Right cardiac atrium (tissue), 5 donors: ENCODE measurements around the gene MEX3B. TPM values are rescaled to one million over a fixed set of nuclear protein-coding genes. Genes with fewer than 3 reads are reported as not detected.
A peak's percentile ranks its signal among the peaks of the same experiment; 100 is the strongest.

ENCODE experiments used
- ATAC-seq, 2 donors: fragments of 200-7000 bp; cut with Tn5 transposase; one replicate each; pipeline versions ENCODE4 v1.8.0 to v1.9.1; 2020; ENCODE audit warnings: moderate library complexity in 2 of 2, mild to moderate bottlenecking in 1 of 2
- DNase-seq, 3 donors: peaks; one replicate each; pipeline ENCODE4 v3.0.0-alpha.2; 2020
- H3K27ac ChIP-seq: one replicate; pipeline ENCODE4 v1.5.1; 2013; ENCODE audit warnings: mild to moderate bottlenecking, low read length, control low read depth, moderate library complexity
- H3K27me3 ChIP-seq: one replicate; pipeline ENCODE4 v1.6.1; 2013; ENCODE audit not compliant: control insufficient read depth, insufficient read depth
- H3K4me1 ChIP-seq: one replicate; pipeline ENCODE4 v1.6.1; 2013; ENCODE audit warnings: low read length; ENCODE audit not compliant: control insufficient read depth, insufficient read depth
- H3K4me3 ChIP-seq: one replicate; pipeline ENCODE4 v1.5.1; 2013; ENCODE audit warnings: low read length, control low read depth
- H3K9me3 ChIP-seq: one replicate; pipeline ENCODE4 v1.6.1; 2013; ENCODE audit warnings: low read length; ENCODE audit not compliant: control insufficient read depth
- WGBS: extraction: QIAGEN DNeasy Blood & Tissue Kit; methylation state at CpG from one replicate; pipeline ENCODE4 v1.1.7; 2013; 5-methylcytosine and 5-hydroxymethylcytosine counted together
- intact Hi-C, 4 donors: fragments of 100-400 bp; cut with DNase I; formaldehyde crosslinking; loops; one replicate each; pipeline versions ENCODE4 v1.11.0 to v1.14.0; 2022 to 2023
- long read RNA-seq, 4 donors: library from polyadenylated mRNA; unstranded; transcript quantifications; one replicate each; pipeline ENCODE4 v2.0.0, GENCODE V29; 2020 to 2021
- polyA plus RNA-seq: library from polyadenylated mRNA; stranded (reverse); fragments of 200-250 nt; gene quantifications from one replicate; pipeline ENCODE4 v1.2.3, GENCODE V29; 2013
- total RNA-seq, 4 donors: library from RNA; stranded (reverse); fragmentation: NEBNext Ultra II Directional; extraction: Animal tissue kit (Norgen Biotek cat#: 25700); gene quantifications; one replicate each; pipeline ENCODE4 v1.2.1, GENCODE V29; 2021
- donor health status: healthy with polysubstance abuse.
- donor health status: DM: no; HTN: yes; CAD: no.
- donor health status: DM: no; HTN: no; CAD: no.
- donor health status: DM: no; HTN: yes; CAD: no; lungs with severe emphysema.
- donor health status: DM: yes; HTN: yes; CAD: no.

The MEX3B gene
- 1 to 10 TPM; 2.0 to 3.0 (median 2.6) TPM for total RNA-seq
- polyA plus RNA-seq = 1.3 TPM
- long read RNA-seq, donor 1, full-length matches to known transcripts = 15 of 15 reads
- long read RNA-seq, donor 1, partial matches to known transcripts = 0 of 15 reads
- long read RNA-seq, donor 1, other reads (novel, unspliced or antisense) = 0 of 15 reads
- long read RNA-seq, donor 2, full-length matches to known transcripts = 3 of 3 reads
- long read RNA-seq, donor 2, partial matches to known transcripts = 0 of 3 reads
- long read RNA-seq, donor 2, other reads (novel, unspliced or antisense) = 0 of 3 reads
- long read RNA-seq, donor 3, full-length matches to known transcripts = 3 of 3 reads
- long read RNA-seq, donor 3, partial matches to known transcripts = 0 of 3 reads
- long read RNA-seq, donor 3, other reads (novel, unspliced or antisense) = 0 of 3 reads
- long read RNA-seq, donor 4, partial matches to known transcripts = 0 of 1 reads
- long read RNA-seq, donor 4, other reads (novel, unspliced or antisense) = 0 of 1 reads

DNA sequence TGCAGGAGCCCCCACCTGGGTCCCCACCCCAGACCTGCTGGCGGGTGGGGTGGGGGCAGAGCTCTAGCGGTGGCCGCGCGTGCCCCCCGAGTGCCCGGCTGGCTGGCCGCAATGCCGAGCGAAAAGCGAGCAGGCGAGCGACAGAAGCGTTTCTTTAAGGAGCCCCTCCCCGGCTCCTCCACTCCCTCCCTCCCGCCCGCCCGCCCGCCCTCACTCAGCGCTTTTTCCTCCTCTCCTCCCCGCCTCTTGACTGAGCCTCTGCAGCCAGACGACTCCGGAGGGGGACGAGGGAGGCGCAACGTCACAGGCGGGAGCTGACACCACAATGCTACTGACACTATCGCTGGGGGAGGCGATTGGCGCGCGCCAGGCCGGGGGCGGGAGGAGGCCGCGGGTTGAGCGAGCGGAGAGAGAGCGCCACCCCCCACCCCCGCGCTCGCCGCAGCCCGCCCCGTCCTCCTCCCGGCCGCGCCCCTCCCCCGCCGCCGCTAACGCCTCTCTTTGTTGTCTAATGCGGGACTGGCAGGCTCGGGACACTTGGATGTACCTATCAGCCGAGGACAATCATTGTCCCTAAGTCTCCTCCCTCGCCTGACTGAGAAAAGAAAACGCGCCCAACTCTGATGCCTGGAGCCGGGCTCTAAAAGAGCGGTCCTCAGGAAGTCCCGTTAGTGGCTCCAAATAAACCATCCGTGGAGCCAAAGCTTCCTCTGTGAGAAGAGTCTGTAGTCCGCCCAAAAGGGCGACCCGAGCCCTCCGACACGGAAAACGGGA is at the start of gene MEX3B:
Gene MEX3B (minus strand): TSS at position 127 of the 774 bp plus-strand sequence. CDS start 313 bp downstream, outside the sequence.
- Histone ChIP-seq H3K27ac (peak within 1 kb of the TSS; percentile 96), H3K4me3 (peak within 1 kb of the TSS; percentile 79), H3K9me3 (no peaks in the 10 kb centered on the region), H3K4me1 (no peaks in the 10 kb centered on the region), H3K27me3 (no peaks in the 10 kb centered on the region)
- WGBS = under 1% methylated on average over 64 of the region's 68 CpGs
- intact Hi-C loops = loop anchor here in 1 of 4 donors (5.0 kb wide), 1 partner anchor 564 kb away; no protein-coding TSS in a partner anchor
- peak; percentile 93 to 94 for ATAC-seq
- DNase-seq = peak; percentile 98 to 99 (median 99)

DNA sequence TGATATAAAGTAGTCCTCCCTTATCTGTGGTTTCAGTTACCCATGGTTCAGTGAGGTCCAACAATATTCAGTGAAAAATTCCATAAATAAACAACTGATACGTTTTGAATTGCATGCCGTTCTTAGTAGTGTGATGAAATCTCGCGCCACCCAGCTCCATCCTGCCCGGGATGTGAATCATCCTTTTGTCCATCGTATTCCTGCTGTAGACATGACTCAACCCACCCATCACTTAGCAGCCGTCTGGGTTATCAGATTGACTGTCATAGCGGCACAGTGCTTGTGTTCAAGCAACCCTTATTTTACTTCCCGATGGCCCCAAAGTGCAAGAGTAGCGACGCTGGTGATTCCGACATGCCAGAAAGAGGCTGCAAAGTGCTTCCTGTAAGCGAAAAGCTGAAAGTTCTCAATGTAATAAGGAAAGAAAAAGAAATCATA is 48.0 kb upstream of the MEX3B start:
- no peak for ATAC-seq
- intact Hi-C loops = no loop called here
- Histone ChIP-seq H3K4me3 (no peak overlapping the region), H3K4me1 (no peaks in the 10 kb centered on the region), H3K27me3 (no peaks in the 10 kb centered on the region), H3K9me3 (no peaks in the 10 kb centered on the region), H3K27ac (no peak overlapping the region)
- WGBS = 57% methylated on average over 13 of the region's 13 CpGs
- DNase-seq = no peak

DNA sequence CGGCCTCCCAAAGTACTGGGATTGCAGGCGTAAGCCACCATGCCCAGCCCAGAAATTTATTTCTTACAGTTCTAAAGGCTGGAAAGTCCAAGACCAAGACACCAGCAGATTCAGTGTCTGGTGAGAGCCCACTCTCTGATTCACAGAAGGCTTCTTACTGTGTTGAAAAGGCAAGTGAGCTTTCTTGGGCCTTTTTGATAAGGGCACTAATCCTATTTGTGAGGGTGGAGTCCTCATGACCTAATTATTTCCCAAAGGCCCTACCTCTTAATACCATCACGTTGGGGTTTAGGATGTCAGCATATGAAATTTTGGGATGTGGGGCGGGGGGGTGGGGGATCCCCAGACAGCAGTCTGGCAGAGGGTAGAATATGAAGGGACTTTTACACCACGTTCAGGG is 47.5 kb upstream of the MEX3B start:
- Histone ChIP-seq H3K27me3 (no peaks in the 10 kb centered on the region), H3K4me1 (no peaks in the 10 kb centered on the region), H3K9me3 (no peaks in the 10 kb centered on the region), H3K4me3 (no peak overlapping the region), H3K27ac (no peak overlapping the region)
- DNase-seq = no peak
- no peak for ATAC-seq
- intact Hi-C loops = no loop called here
- WGBS = 88% methylated on average over 5 of the region's 5 CpGs

DNA sequence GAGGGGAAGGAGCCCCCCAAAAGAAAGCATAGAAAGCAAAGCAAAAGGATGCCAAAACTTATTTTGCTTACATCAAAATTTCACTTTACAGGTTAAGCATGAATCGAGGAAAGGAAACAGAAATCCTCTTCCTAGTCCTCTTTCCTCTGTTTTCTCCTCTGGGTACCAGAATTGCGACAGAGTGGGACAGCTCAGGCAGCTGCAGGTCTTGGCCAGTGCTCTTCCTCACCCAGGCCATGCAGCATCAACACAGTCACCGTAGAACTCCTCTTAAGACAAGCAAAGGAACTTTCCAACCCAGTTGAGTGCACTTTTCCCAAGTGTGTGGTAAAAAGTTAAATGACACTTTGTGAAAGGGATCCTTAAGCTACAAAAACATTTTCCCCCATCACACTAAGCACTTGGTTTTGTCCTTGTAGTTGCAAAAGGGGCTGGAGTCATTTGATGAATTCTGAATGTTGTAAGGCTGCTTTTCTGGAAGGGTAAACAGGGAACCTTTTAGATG is 45.9 kb upstream of the MEX3B start:
- ATAC-seq (no peak), DNase-seq (no peak)
- WGBS = 85% methylated on average over 3 of the region's 3 CpGs
- Histone ChIP-seq H3K4me1 (no peaks in the 10 kb centered on the region), H3K27ac (no peak overlapping the region), H3K9me3 (no peaks in the 10 kb centered on the region), H3K27me3 (no peaks in the 10 kb centered on the region), H3K4me3 (no peak overlapping the region)
- intact Hi-C loops = no loop called here

DNA sequence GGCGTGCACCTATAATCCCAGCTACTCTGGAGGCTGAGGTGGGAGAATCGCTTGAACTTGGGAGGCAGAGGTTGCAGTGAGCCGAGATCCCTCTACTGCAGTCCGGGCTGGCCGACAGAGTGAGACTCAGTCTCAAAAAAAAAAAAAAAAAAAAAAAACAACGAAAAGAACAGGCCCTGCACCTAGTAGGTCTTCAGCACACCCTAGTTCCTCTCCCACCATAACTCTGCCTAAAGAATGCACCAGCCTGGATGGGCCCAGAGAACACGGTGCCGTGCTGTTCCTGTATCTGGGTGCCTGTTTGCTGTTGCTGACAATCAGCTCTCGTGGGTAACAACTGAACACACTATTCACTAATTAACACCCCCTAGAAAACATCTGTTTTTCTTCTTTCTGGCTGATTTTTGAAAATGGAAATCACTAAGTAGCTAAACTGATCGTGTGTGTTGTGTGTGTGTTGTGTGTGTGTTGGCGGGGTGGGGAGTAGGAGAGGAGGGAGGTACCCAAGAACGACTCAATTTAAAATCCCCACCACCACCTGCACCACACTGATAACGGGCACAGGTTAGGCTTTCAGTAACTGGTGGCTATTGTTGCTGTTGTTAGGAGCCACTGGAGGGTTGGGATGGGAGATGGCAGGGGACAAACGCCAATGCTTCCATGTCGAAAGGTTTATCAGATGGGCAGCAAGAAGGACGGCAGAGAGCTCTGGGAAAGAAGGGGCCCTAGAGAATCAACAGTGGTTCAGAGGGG is 40.6 kb upstream of the MEX3B start:
- DNase-seq (no peak), ATAC-seq (no peak)
- no peak overlapping the region for H3K4me3 ChIP-seq
- H3K27me3 ChIP-seq = no peaks in the 10 kb centered on the region
- intact Hi-C loops = no loop called here
- H3K27ac ChIP-seq = no peak overlapping the region
- 73% methylated on average over 16 of the region's 16 CpGs for WGBS
- no peaks in the 10 kb centered on the region for H3K4me1 ChIP-seq
- H3K9me3 ChIP-seq = no peaks in the 10 kb centered on the region

GRCh38 chr15:82081914-82082762 is 36.3 kb upstream of the MEX3B start:
- no peaks in the 10 kb centered on the region for H3K27me3 ChIP-seq
- no peak for DNase-seq
- H3K9me3 ChIP-seq = no peaks in the 10 kb centered on the region
- intact Hi-C loops = no loop called here
- H3K4me3 ChIP-seq = no peak overlapping the region
- 73% methylated on average over 14 of the region's 14 CpGs for WGBS
- H3K4me1 ChIP-seq = no peaks in the 10 kb centered on the region
- ATAC-seq = peak in 1 of 2 donors; percentile 29
- no peak overlapping the region for H3K27ac ChIP-seq

DNA sequence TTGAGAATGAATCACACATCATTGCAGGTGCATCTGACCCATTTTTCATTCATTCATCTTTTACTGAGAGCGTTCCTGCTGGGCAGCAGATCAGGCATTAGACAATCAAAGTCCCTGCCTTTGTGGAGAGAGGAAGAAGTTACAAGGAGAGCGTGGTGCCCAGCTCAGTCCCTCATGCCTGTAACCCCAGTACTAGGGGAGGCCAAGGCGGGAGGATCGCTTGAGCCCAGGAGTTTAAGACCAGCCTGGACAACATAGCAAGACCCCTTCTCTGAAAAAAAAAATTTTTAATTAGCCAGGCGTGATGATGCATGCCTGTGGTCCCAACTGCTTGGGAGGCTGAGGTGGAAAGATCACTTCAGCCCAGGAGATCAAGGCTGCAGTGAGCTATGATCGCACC is 35.0 kb upstream of the MEX3B start:
- Histone ChIP-seq H3K4me3 (no peak overlapping the region), H3K27ac (no peak overlapping the region), H3K9me3 (no peaks in the 10 kb centered on the region), H3K27me3 (no peaks in the 10 kb centered on the region), H3K4me1 (no peaks in the 10 kb centered on the region)
- ATAC-seq (no peak), DNase-seq (no peak)
- intact Hi-C loops = no loop called here
- WGBS = 95% methylated on average over 6 of the region's 6 CpGs

GRCh38 chr15:82079736-82080135 is 33.9 kb upstream of the MEX3B start:
- Histone ChIP-seq H3K4me1 (no peaks in the 10 kb centered on the region), H3K27ac (no peak overlapping the region), H3K27me3 (no peaks in the 10 kb centered on the region), H3K4me3 (no peak overlapping the region), H3K9me3 (no peaks in the 10 kb centered on the region)
- ATAC-seq (no peak), DNase-seq (no peak)
- 34% methylated on average over 5 of the region's 5 CpGs for WGBS
- intact Hi-C loops = no loop called here

DNA sequence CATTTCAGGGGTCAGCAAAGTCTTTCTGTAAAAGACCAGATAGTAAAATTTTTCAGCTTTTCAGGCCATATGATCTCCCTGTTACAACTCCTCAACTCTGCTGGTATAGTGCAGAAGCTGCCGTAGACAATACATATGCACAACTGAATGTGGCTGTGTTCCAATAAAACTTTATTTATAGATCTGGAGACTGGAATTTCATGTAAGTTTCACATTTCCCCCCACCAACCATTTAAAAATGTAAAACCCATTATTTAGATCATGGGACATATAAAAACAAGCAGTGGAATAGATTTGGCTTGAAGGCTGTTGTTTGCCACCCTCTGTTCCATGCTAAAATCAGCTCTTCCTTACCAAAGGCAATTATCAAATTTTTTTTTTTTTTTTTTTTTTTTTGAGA is 28.8 kb upstream of the MEX3B start:
- intact Hi-C loops = no loop called here
- Histone ChIP-seq H3K9me3 (no peaks in the 10 kb centered on the region), H3K27ac (no peak overlapping the region), H3K27me3 (no peaks in the 10 kb centered on the region), H3K4me3 (no peak overlapping the region), H3K4me1 (no peaks in the 10 kb centered on the region)
- no peak for DNase-seq
- 77% methylated on average over 1 of the region's 1 CpG for WGBS
- no peak for ATAC-seq

- DNase-seq (no peak), ATAC-seq (no peak)
- no peaks in the 10 kb centered on the region for H3K27me3 ChIP-seq
- no peak overlapping the region for H3K4me3 ChIP-seq
- intact Hi-C loops = no loop called here
- no peak overlapping the region for H3K27ac ChIP-seq
- H3K9me3 ChIP-seq = no peaks in the 10 kb centered on the region
- H3K4me1 ChIP-seq = no peaks in the 10 kb centered on the region
- WGBS = 93% methylated on average over 5 of the region's 5 CpGs
These were observed 27.2 kb upstream of the MEX3B start for GRCh38 chr15:82072926-82073537.
